ENCODE results near the gene ATOX1. TPM values are rescaled to one million over a fixed set of nuclear protein-coding genes. Genes with fewer than 3 reads are reported as not detected.

Gene ATOX1
- total and polyA plus RNA-seq, 2 donors from 2014 or later, result 83.2 to 611 TPM

DNA sequence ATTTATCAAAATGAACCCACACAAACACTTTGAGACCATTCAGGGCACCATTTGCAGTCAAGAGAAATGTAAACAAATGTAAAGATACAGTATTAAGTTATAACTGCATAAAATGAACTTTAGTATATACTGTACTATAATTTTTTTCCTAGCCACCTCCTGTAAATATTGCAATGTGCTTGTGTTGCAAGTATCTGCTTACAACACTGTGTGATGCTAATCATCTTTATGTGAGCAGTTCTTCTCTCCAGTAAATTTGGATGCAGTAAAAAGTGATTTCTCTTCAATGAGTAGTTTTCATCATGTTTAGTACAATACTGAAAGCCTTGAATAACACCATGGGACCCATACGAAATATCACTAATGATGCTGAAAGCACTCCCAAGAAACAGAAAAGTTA, 22.8 kb upstream of the ATOX1 start:
- no peak for FAIRE-seq
- Histone ChIP-seq H3K4me3 (ENCODE audit: low read length in 3 of 3) (no peak overlapping the region), H3K36me3 (ENCODE audit: control insufficient read depth in 2 of 3, insufficient read depth in 3 of 3, low read length in 3 of 3) (peaks cover 0 to 2% (median 0%) of the 10 kb centered on the region in 3 donors), H3K9me3 (ENCODE audit: control insufficient read depth in 2 of 3, insufficient read depth in 1 of 3, low read length in 3 of 3) (no peaks in the 10 kb centered on the region), H3K27me3 (ENCODE audit: control insufficient read depth, insufficient read depth, low read length) (no peaks in the 10 kb centered on the region), H3K9ac (ENCODE audit: low read length in 3 of 3) (no peak overlapping the region), H3K27ac (ENCODE audit: low read depth in 2 of 2, low read length in 2 of 2) (no peak overlapping the region), H3K4me1 (ENCODE audit: control insufficient read depth in 2 of 3, insufficient read depth in 2 of 3, low read depth in 1 of 3, low read length in 3 of 3) (peaks cover 0 to 14% (median 4%) of the 10 kb centered on the region in 3 donors)
- DNase-seq, result no peak
- TF ChIP-seq, protein P1, sequence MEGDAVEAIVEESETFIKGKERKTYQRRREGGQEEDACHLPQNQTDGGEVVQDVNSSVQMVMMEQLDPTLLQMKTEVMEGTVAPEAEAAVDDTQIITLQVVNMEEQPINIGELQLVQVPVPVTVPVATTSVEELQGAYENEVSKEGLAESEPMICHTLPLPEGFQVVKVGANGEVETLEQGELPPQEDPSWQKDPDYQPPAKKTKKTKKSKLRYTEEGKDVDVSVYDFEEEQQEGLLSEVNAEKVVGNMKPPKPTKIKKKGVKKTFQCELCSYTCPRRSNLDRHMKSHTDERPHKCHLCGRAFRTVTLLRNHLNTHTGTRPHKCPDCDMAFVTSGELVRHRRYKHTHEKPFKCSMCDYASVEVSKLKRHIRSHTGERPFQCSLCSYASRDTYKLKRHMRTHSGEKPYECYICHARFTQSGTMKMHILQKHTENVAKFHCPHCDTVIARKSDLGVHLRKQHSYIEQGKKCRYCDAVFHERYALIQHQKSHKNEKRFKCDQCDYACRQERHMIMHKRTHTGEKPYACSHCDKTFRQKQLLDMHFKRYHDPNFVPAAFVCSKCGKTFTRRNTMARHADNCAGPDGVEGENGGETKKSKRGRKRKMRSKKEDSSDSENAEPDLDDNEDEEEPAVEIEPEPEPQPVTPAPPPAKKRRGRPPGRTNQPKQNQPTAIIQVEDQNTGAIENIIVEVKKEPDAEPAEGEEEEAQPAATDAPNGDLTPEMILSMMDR (IDR thresholded peaks at IDR 0.05; ENCODE audit: borderline replicate concordance, extremely low read depth, insufficient read depth), result no peak
- intact Hi-C loops (cut with DNase I), result no loop called here

DNA sequence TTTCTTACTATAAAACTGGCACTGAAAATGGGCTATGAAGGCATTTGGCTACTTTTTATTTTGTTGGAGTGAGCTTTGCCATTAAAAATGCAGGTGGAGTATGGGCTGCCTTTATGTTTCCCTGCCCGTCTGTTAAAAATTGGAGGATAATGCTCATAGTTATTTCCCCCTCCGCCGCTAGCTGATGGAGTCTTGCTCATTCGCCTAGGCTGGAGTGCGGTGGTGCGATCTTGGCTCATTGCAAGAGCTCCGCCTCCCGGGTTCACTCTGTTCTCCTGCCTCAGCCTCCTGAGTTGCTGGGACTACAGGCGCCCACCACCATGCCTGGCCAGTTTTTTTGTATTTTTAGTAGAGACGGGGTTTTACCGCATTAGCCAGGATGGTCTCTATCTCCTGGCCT, 21.9 kb upstream of the ATOX1 start:
- intact Hi-C loops (cut with DNase I), result no loop called here
- H3K4me3 ChIP-seq (ENCODE audit: low read length in 3 of 3), result no peak overlapping the region
- H3K27me3 ChIP-seq (ENCODE audit: control insufficient read depth, insufficient read depth, low read length), result no peaks in the 10 kb centered on the region
- H3K9ac ChIP-seq (ENCODE audit: low read length in 3 of 3), result no peak overlapping the region
- no peak for FAIRE-seq
- DNase-seq, result no peak
- H3K36me3 ChIP-seq (ENCODE audit: control insufficient read depth in 2 of 3, insufficient read depth in 3 of 3, low read length in 3 of 3), result peaks cover 0 to 2% (median 0%) of the 10 kb centered on the region in 3 donors
- no peak overlapping the region for H3K27ac ChIP-seq (ENCODE audit: low read depth in 2 of 2, low read length in 2 of 2)
- H3K9me3 ChIP-seq (ENCODE audit: control insufficient read depth in 2 of 3, insufficient read depth in 1 of 3, low read length in 3 of 3), result no peaks in the 10 kb centered on the region
- peaks cover 0 to 17% (median 7%) of the 10 kb centered on the region in 3 donors for H3K4me1 ChIP-seq (ENCODE audit: control insufficient read depth in 2 of 3, insufficient read depth in 2 of 3, low read depth in 1 of 3, low read length in 3 of 3)
- TF ChIP-seq, protein P1 (IDR thresholded peaks at IDR 0.05; ENCODE audit: borderline replicate concordance, extremely low read depth, insufficient read depth), result no peak

DNA sequence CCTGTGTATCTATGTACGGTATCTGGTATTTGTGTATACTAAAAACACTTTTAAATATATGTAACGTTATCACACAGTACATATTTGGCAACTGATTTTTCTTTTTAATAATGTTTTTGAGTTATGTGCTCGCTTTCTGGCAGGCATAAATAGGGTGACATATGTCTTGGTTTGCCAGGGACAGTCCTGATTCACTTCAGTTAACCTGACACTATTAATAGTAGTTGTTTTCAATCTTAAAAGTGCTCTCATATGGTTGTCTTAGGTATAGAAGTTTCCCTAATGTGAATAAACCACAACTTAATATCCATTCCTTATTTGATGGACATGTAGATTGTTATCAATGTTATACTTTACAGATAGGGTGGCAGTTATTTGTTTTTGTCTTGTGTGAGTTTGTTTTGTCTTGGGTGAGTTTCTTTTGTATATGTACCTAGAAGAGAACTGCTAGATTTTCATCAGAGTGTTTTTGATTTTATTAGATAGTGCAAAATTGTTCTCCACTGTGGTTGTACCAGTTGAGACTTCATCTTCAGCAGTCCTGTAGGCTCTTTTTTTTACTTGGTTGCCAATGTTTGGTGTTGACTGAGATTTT, 21.2 kb upstream of the ATOX1 start:
- Histone ChIP-seq H3K9me3 (ENCODE audit: control insufficient read depth in 2 of 3, insufficient read depth in 1 of 3, low read length in 3 of 3) (no peaks in the 10 kb centered on the region), H3K9ac (ENCODE audit: low read length in 3 of 3) (no peak overlapping the region), H3K27me3 (ENCODE audit: control insufficient read depth, insufficient read depth, low read length) (no peaks in the 10 kb centered on the region), H3K4me3 (ENCODE audit: low read length in 3 of 3) (no peak overlapping the region), H3K27ac (ENCODE audit: low read depth in 2 of 2, low read length in 2 of 2) (no peak overlapping the region), H3K36me3 (ENCODE audit: control insufficient read depth in 2 of 3, insufficient read depth in 3 of 3, low read length in 3 of 3) (peaks cover 0 to 2% (median 0%) of the 10 kb centered on the region in 3 donors), H3K4me1 (ENCODE audit: control insufficient read depth in 2 of 3, insufficient read depth in 2 of 3, low read depth in 1 of 3, low read length in 3 of 3) (peaks cover 0 to 24% (median 5%) of the 10 kb centered on the region in 3 donors)
- no peak for DNase-seq
- intact Hi-C loops (cut with DNase I), result no loop called here
- FAIRE-seq, result no peak
- TF ChIP-seq, protein P1 (IDR thresholded peaks at IDR 0.05; ENCODE audit: borderline replicate concordance, extremely low read depth, insufficient read depth), result no peak

Data from kidney (tissue), 14 donors.